Measurements from ENCODE around the gene HELLS.
"Not testable (repeated sequence)": the region's sequence is repeated elsewhere in the genome, so short reads cannot be mapped to it uniquely, and the experiment has no call there.

The HELLS gene

DNA sequence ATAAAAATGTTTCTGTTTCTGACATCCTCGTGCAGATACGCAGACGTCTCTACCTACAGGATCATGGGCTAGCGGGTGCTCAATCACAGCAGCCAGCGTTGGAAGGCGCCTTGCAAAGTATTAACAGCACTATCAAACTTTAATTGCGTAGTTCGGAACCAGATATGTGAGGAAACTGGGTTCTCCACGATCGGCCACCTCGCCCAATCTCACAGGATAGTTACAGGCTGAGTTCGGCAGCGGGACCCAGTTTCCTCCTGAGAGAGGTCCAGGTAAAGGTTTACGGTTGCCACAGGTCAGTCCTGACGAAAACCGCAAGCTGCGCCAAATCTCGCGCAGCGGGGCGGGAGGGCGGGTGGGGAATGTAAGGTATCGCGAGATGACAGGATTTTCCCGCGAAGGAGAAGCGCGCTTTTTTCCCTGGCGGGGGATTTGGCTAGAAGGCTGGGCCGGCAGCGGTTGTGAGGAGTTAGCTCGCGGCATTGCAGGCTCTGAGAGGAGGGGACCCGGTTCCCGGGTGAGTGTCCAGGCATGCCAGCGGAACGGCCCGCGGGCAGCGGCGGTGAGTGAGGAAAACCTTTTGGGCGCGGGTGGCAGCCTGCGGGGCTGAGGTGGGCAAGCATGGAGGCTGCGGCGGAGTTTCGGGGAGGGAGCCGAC lies at the start of gene HELLS:
TSS of gene HELLS (plus strand) at position 398 of the 658 bp plus-strand sequence. CDS start at position 532, 134 bp downstream.
- peak; percentile 46 for DNase-seq (ENCODE audit: low read depth)

DNA sequence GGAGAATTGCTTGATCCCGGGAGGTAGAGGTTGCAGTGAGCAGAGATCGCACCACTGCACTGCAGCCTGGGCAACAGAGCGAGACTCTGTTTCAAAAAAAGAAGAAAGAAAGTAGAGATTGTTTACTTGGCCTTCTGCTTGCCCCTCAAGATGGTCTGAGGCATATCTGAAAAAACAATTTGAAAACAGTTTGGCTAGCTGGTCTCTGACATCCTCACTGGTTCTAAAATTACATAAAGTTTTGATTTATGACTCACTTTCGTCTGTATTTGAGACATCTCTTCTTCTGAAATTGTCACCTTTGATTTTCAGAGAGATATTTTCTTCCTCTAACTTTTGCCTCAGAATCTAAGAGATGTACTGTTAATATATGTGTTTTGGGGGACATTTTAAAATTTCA lies 49.6 kb upstream of the HELLS start:
- no peak for DNase-seq (ENCODE audit: low read depth)

DNA sequence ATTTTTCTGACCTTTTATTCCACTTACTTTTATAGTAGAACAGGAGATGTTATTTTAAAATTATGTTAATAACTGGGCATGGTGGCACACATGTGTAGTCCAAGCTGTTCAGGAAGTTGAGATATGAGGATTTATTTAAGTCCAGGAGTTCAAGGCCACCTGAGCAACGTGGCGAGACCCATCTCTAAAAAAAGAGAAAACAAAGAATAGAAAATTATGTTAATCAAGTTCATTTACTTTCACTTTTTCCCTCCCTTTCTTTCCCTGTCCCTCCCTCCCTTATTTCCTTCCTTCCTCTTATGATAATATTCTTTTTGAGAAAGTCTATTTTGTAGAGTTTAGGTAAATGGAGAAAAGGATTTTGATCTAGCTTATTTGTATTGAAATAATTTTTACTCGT lies 48.9 kb upstream of the HELLS start:
- no peak for DNase-seq (ENCODE audit: low read depth)

DNA sequence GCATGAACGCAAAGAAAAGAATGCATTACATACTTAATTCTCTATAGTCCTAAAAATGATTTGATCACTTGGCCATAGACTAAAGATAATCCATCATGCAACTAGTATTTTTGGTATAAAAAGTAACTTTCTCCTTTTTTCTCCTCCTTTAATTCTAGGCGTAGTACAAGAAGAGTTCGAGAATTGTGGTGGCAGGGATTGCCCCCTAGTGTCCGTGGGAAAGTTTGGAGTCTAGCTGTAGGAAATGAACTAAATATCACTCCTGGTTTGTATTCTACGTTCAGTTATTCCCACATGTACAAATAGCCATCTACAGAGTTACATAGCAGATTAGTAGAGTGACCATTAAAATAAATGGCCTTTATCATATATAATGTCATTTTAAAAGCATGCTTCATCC lies 45.5 kb upstream of the HELLS start:
- DNase-seq (ENCODE audit: low read depth): no peak

DNA sequence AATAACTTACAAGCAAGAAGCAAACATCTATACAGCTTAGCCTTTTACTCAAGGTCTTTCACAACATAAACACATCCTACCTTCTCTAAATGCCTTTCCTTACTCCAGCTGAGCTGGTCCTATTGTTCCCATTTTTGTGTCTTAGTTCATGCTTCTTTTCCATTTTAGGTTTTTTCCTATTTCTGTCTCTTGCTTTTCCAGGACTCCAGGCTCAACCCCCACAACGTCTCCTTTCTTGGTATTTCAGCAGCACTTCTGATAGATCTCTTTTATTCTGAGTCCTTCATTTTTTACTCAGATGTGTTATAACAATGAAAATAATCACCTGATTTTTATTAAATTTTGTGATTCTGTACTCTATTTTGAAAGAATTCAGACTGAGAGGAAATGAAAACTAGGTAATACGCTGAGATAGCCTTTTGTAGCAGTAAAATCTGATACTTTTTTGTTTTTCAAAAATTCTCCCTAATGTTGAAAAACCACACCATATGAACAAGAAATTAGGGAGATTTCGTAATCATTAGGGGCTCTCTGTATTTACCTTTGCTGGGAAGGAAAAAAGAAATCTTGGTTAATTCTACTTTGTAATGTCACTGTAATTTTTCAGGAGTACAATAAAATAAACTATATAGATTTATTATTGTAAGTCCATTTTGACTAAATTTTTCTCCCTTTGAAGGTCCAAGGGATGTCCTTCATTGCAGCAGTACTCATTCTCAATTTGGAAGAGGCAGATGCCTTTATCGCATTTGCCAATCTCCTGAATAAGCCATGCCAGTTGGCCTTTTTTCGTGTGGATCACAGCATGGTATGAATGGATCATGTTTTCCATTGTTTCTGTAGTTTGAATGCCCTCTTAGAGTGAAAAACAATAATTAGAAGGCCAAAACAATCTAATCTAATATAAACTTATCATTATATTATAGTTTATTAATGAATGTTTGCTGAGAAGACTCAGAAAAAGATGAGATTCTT lies 24.0 kb upstream of the HELLS start:
- no peak for DNase-seq (ENCODE audit: low read depth)

DNA sequence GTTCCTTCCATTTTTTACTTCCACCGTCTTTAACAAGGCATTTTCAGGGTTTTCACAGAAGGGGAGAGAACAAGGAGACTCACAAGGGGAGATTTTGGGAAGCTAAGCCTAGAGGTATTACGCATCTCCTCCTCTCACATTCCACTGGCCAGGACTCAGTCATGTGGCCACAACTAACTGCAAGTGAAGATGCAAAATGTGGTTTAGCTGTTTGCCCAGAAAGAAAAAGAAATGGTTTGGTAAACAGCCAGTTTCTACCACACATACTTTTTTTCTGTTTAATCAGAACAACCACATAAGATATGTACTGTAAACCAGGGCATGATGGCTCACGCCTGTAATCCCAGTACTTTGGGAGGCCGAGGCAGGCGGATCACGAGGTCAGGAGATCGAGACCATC lies 21.4 kb upstream of the HELLS start:
- DNase-seq (ENCODE audit: low read depth): no peak

DNA sequence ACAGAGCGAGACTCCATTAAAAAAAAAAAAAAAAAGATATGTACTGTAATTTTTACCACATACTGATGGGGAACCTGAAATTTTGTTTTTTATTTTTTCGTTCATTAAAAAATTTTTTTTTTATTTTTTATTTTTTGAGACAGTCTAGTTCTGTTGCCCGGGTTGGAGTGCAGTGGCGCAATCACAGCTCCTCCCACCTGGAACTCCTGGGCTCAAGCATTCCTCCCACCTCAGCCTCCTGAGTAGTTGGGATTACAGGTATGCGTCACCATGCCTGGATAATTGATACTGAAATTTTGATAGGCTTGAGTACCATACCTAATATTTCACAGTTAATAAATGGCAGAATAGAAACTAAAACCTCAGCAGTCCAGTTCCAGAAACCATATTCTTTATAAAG lies 20.9 kb upstream of the HELLS start:
- no peak for DNase-seq (ENCODE audit: low read depth)

DNA sequence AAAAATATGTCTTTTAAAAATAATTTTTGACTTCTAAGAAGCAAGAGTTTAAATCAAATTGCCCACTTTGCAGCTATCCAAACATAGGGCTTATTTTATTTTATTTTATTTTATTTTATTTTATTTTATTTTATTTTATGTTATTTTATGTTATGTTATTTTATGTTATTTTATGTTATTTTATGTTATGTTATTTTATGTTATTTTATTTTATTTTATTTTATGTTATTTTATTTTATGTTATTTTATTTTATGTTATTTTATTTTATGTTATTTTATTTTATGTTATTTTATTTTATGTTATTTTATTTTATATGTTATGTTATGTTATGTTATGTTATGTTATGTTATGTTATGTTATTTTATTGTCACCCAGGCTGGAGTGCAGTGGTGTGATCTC lies 14.0 kb upstream of the HELLS start:
- DNase-seq (ENCODE audit: low read depth): not testable (repeated sequence)

DNA sequence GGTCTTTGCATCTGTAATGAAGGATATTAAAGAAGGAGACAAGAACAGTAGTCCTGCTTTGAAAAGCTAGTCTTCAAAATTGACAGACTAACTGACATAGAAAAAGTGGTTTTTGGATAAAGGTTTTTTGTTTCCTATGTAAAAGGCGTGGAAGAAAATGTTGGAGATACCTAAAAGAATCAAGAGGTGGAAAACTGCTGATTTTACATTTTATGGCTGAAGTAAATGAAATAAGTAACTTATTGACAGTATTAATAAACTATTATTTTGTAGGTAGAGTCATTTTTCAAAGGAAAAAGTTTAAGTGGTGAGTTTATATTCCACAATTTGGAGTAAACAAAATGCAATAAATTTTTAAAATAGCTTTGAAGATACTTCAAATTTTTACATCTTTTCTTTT lies 12.6 kb upstream of the HELLS start:
- DNase-seq (ENCODE audit: low read depth): no peak

DNA sequence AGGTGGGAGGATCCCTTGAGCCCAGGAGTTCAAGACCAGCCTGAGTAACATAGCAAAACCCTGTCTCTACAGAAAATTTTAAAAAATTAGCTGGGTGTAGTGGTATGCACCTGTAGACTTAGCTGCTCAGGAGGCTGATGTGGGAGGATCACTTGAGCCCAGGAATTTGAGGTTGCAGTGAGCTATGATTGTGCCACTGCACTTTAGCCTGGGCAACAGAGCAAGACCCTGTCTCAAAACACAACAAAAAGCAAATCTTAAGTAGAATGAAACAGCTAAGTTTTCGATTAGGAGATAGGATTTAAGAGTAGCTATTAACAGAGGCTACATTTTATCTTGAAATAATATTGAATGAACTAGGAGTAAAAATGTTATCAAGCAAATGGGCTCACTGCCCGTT lies 3.3 kb upstream of the HELLS start:
- not testable (repeated sequence) for DNase-seq (ENCODE audit: low read depth)

DNA sequence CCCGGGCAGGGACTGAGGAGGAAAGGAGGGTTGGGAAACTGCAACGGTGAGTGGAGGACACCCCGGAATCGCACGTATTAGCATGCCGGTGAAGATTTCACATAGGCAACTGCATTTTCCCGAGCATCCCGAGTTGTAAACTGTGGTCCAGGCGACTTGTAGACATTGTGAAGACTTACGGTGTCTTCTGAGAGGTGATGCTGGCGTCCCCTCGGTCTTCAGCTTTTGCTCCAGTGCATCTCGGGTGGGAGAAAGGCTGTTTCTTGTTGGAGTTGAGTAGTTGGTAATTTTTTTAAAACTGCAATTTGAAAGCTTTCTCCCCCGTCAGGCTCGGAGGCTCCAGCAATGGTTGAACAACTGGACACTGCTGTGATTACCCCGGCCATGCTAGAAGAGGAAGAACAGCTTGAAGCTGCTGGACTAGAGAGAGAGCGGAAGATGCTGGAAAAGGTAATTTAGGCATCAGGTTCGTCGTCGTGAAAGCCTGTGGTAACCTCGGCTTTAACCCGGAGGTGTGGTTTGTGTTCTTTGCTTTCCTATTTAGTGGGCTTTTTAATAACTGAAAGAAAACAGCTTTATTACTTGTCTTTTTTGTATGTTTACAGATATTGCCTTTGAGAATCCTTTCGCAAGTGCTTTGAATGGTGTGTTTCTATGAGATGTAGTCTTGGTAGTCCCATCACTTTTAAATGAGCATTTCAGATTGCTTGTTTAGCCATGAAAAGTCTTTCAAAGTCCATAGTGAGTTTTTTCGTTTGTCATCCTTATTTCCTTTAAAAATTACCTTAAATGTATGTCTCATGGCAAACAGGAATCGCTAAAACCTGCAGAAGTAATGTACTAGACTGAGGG lies 687 bp downstream of the HELLS start:
- DNase-seq (ENCODE audit: low read depth): peak; percentile 9

DNA sequence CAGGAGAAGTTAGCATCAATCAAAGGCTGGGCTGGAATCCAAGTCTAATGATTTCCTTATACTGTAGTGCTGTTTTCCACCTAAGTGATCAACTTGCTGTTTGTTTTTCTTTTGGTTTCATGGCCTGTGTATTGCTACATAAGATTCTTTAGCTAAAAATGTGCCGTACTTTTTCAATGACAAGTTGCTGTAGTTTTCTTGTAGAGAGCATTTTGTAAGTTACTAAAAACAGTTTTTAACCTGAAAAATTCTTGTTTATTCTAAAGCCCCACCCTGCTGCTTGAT lies 1.3 kb downstream of the HELLS start:
- DNase-seq (ENCODE audit: low read depth): no peak

DNA sequence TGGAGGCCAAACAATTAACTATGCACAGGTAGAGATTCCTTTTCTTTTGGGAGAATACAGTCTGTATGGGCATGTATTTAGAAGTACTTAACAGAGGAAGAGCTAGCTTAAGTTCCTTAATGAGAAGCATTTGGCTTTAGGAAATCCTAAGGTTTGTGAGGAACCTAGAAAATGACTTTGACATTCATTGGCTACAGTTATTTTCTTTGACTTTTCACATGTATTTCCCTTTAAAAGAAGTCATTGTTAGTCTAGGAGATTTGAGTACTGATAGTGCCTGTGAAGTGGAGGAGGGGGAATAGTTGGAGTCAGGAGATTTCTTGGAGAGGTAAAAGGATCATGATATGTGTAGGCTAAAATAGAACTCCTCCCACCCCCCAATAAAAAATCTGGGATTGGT lies 3.6 kb downstream of the HELLS start:
- no peak for DNase-seq (ENCODE audit: low read depth)

DNA sequence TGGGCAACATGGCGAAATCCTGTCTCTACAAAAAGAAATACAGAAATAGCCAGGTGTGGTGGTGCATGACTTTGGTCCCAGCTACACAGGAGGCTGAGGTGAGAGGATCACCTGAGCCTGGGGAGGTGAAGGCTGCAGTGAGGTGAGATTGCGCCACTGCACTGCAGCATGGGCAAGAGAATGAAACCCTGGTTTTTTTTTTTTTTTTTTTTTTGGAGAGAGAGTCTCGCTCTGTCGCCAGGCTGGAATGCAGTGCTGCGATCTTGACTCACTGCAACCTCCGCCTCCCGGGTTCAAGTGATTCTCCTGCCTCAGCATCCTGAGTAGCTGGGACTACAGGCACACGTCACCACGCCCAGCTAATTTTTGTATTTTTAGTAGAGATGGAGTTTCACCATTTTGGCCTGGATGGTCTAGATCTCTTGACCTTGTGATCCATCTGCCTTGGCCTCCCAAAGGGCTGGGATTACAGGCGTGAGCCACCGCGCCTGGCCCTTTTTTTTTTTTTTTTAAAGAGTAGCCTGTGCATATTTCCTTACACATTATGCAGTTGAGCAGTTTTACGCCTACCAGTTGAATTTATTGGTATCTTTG lies 22.2 kb downstream of the HELLS start:
- not testable (repeated sequence) for DNase-seq (ENCODE audit: low read depth)

DNA sequence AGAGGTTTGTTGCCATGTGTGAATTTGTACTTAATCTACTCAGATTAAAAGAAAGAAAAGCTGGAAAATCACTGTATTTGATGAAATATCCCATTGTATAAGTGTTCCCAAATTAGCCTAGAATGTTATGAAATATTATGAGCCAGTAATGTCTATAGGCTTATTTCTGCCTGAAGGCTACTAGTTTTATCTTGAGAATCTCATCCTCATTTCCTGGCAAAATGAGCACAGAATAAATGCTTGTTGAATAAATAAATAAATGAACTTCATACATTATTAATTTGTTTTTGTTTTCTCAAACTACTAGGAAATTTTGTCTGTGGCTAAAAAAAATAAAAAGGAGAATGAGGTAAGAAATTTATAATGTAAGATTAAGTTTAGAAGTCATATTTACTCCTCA lies 25.5 kb downstream of the HELLS start:
- no peak for DNase-seq (ENCODE audit: low read depth)

DNA sequence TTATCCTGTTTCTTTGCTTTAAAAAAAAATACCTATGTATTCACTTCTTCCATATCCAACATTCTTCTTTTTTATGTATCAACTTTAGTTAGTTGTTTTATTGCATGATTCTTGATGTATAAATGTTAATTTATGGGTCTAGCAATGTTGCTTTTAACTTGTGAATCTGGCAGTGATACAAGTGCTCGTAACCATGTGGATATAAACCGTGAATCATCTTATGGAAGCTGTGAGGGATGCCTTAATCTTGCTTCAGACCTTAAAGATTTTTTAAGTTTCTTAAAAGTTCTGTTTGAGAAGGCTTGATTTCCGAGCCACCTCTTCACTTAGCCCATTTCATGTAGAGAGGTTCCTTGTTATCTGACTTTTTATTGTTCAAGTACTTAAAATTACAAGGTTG lies 25.9 kb downstream of the HELLS start:
- DNase-seq (ENCODE audit: low read depth): no peak

DNA sequence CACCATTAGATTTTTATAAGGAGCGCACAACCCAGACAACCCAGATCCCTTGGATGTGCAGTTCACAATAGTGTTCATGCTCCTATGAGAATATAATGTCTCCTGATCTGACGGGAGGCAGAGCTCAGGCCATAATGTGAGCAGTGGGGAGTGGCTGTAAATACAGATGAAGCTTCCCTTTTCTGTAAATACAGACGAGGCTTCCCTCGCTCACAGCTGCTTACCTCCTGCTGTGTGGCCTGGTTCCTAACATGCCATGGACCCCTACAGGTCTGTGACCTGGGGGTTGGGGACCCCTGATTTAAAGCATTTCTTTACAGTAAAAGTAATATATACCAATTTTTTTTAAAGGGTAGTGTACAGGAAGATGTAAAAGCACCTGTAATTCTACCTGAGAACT lies 33.2 kb downstream of the HELLS start:
- no peak for DNase-seq (ENCODE audit: low read depth)

DNA sequence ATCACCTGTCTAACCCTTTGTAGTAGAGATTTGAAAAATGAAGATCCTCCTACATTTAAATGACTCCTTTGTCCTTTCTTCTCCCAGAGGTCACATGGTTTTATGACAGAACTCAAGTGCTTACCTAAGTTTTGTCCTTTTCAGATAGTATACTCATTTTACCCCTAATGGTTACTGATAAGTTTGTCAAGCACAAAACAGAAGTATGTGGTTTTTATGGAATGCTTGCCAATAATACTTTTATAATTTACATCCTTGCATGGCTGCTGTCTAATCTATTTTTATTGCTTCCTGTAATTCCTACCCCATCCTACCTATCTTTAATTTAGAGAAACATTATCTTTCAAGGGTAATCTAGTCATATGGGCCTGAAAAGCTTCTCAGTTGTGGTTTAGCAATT lies 37.5 kb downstream of the HELLS start:
- no peak for DNase-seq (ENCODE audit: low read depth)

DNA sequence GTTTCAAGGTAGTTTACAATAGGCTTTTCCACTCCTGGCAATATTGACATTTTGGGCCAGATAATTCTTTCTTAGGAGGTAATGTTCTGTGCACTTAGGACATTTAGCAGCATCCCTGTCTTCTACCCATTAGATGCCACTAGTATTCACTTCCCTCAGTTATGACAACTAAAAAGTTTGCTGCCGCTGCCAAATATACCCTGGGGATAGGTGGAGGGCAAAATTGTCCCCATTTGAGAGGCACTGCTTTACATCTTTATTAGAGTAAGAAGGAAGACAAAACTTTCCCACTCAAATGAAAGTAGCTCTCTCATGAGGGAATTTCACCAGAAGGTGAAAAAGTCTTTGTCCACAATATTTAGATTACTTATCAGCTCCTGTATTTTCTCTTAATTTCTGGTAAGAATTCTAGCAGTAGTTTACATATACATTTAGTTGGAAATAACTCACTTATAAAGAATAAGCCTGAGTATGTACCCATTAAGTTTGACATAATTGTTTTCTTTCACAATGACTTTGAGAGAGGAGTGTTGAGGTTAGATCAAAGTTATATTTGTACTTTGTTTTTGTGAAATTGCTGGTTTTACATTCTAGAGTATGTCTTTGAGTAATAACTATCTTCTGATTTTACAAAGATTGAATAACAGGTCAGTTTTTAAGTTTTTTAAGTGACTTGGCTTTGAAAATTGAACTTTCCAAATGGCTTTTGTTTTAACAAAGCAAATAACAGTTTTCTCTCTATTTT lies 46.0 kb downstream of the HELLS start:
- DNase-seq (ENCODE audit: low read depth): no peak

DNA sequence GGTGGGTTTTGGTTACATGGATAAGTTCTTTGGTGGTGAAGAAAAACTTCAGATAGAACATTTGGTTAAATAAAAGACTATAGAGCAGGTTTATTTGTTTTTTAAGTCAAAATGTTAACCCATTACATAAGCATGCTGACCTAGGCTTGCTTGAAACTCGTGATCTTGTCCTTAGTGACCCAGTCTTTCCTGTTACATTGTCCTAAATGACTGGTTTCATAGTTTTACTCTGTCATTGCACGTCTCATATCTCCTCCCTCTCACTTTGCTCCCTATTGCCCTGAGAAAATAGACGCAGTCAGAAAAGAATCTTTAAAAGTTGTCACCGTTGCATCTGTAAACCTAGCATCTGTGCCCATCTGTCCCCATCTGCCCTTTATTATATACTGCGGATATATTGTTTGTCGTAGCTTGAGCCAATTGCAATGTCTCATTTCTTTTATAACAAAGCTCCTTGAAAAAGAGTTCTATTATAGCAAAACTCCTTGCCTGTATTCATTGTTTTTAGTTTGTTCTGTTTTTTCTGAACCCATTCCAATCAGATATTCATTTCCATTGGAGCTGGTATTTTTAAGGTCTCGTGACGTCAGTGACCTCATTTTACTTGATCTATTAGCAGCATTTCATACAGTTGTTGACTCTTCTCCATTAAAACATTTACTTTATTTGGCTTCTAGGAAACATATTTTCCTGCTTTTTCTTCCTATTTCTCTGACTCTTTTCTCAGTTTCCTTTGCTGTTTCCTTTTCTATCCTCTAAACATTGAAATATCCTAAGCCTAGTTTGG lies 57.3 kb downstream of the HELLS start:
- DNase-seq (ENCODE audit: low read depth): no peak

DNA sequence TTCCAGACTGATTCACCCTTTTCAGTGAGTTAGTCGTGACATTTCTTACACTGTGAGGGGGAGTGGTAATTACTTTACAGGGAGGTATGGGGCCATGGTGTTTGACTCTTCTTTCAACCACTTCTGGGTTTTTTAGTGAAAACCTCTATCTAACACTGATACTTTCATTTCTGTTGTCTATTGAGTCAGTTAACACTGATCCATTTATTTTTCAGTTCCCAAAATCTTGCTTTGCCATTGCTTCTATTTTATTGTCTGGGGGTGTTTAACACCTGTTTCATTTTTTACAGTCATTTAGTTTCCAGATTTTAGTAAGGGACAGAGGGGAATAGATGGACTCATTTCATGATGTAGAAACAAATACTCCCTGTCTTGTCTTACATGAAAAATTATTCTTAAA lies 61.5 kb downstream of the HELLS start:
- no peak for DNase-seq (ENCODE audit: low read depth)

All from HS-27A (cell line).